ENCODE data around the gene LRFN2. TPM values are rescaled to one million over a fixed set of nuclear protein-coding genes. Genes with fewer than 3 reads are reported as not detected.

LRFN2 gene
- total RNA-seq, 1 donor from 2014 or later: not detected

DNA sequence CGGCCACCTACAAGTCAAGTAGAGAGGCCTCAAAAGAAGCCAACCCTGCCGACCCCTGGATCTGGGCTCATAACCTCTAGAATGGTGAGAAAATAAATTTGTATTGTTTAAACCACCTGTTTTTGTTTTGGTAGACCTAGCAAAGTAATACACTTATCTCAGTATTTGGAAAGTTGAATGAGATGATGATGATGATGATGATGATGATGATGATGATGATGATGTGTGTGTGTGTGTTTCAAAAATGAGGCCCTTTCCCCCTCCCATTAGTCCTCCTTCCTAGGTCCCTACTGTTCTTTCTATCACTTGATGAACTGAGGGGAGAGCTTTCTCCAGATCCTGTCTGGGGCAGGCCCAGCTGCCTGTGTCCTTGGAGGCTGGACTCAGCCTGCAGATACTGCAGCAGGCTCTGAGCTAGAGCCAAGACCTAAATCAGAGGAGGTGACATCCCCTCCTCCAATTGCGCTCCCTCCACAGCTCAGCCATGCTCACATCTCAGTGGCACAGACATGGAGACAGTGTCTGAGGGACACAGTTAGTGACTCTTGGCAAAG lies 120.1 kb downstream of the LRFN2 start:
- no peak overlapping the region for H3K4me3 ChIP-seq
- TF ChIP-seq, protein P1, sequence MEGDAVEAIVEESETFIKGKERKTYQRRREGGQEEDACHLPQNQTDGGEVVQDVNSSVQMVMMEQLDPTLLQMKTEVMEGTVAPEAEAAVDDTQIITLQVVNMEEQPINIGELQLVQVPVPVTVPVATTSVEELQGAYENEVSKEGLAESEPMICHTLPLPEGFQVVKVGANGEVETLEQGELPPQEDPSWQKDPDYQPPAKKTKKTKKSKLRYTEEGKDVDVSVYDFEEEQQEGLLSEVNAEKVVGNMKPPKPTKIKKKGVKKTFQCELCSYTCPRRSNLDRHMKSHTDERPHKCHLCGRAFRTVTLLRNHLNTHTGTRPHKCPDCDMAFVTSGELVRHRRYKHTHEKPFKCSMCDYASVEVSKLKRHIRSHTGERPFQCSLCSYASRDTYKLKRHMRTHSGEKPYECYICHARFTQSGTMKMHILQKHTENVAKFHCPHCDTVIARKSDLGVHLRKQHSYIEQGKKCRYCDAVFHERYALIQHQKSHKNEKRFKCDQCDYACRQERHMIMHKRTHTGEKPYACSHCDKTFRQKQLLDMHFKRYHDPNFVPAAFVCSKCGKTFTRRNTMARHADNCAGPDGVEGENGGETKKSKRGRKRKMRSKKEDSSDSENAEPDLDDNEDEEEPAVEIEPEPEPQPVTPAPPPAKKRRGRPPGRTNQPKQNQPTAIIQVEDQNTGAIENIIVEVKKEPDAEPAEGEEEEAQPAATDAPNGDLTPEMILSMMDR (IDR thresholded peaks at IDR 0.05): no peak
- TF ChIP-seq POLR2AphosphoS5 (IDR thresholded peaks at IDR 0.05; ENCODE audit: insufficient read depth in 1 of 2, low read depth in 1 of 2): no peak
- no peak for TF ChIP-seq POLR2A (IDR thresholded peaks at IDR 0.05)
- DNase-seq (ENCODE audit: extremely low spot score in 2 of 2): no peak
- intact Hi-C loops (cut with DNase I): no loop called here
- H3K4me1 ChIP-seq: no peaks in the 10 kb centered on the region
- H3K9me3 ChIP-seq: no peaks in the 10 kb centered on the region
- no peaks in the 10 kb centered on the region for H3K36me3 ChIP-seq
- H3K27ac ChIP-seq: no peak overlapping the region
- no peaks in the 10 kb centered on the region for H3K27me3 ChIP-seq

DNA sequence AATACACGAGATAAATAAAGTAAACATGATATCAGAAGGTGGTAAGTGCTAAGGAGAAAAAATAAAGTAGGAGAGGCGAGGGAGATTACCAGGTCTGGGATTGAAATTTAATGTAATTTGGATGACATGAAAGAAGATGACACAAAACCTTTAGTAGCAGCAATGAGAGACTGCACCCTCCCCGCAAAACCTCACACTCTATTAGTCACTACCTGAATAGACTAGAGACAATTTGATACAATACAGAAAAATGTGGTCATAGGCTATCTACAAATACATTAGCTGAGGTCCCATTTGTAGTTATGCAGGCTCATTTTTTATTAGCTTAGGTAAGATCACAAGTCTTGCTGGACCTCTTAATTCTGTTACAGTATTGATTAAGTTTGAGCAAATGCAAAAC lies 125.5 kb downstream of the LRFN2 start:
- TF ChIP-seq, protein P1 (IDR thresholded peaks at IDR 0.05): no peak
- TF ChIP-seq POLR2AphosphoS5 (IDR thresholded peaks at IDR 0.05; ENCODE audit: insufficient read depth in 1 of 2, low read depth in 1 of 2) (no peak), POLR2A (IDR thresholded peaks at IDR 0.05) (no peak)
- Histone ChIP-seq H3K27me3 (no peaks in the 10 kb centered on the region), H3K27ac (no peak overlapping the region), H3K4me1 (no peaks in the 10 kb centered on the region), H3K4me3 (no peak overlapping the region), H3K9me3 (no peaks in the 10 kb centered on the region), H3K36me3 (no peaks in the 10 kb centered on the region)
- DNase-seq (ENCODE audit: extremely low spot score in 2 of 2): no peak
- intact Hi-C loops (cut with DNase I): no loop called here

DNA sequence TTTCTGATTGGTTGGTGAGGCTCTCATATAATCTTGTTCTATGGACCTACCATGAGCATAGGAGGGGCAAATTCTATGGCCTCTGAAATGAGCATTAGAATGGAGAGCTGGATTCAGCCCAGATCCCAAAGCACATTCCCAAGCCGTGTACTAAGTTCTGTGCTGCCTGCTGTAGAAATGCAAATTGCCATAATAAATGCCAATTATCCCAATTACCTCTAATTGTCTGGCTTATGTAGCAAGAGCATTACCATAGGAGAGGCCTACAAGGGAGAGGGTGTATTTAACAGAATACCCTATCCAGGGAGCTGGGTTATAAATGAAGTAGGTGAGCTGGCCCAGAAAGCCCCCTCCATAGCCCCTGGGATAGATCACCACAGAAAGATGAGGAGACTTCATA lies 126.8 kb downstream of the LRFN2 start:
- Histone ChIP-seq H3K4me3 (no peak overlapping the region), H3K4me1 (no peaks in the 10 kb centered on the region), H3K27me3 (no peaks in the 10 kb centered on the region), H3K9me3 (no peaks in the 10 kb centered on the region), H3K36me3 (no peaks in the 10 kb centered on the region), H3K27ac (no peak overlapping the region)
- TF ChIP-seq POLR2AphosphoS5 (IDR thresholded peaks at IDR 0.05; ENCODE audit: insufficient read depth in 1 of 2, low read depth in 1 of 2) (no peak), POLR2A (IDR thresholded peaks at IDR 0.05) (no peak)
- TF ChIP-seq, protein P1 (IDR thresholded peaks at IDR 0.05): no peak
- intact Hi-C loops (cut with DNase I): no loop called here
- no peak for DNase-seq (ENCODE audit: extremely low spot score in 2 of 2)

DNA sequence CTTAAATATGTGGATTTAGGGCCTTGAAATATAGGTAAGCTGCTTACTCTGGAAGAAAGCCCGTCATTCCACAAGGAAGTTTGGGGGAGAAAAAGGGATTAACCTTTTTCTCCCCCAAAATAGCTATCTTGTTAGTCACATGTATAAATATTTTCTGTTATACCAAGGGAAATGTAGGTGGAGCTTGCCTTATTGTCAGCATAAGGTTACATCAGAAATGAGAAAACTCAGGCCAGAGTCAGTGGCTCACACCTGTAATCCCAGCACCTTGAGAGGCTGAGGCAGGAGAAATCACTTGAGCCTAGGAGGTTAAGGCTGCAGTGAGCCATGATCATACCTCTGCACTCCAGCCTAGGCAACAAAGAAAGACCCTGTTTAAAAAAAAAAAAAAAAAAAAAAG lies 129.9 kb downstream of the LRFN2 start:
- no peaks in the 10 kb centered on the region for H3K4me1 ChIP-seq
- TF ChIP-seq, protein P1 (IDR thresholded peaks at IDR 0.05): no peak
- no peak for TF ChIP-seq POLR2A (IDR thresholded peaks at IDR 0.05)
- no peak for TF ChIP-seq POLR2AphosphoS5 (IDR thresholded peaks at IDR 0.05; ENCODE audit: insufficient read depth in 1 of 2, low read depth in 1 of 2)
- intact Hi-C loops (cut with DNase I): no loop called here
- H3K27me3 ChIP-seq: no peaks in the 10 kb centered on the region
- DNase-seq (ENCODE audit: extremely low spot score in 2 of 2): no peak
- no peaks in the 10 kb centered on the region for H3K36me3 ChIP-seq
- no peak overlapping the region for H3K4me3 ChIP-seq
- H3K9me3 ChIP-seq: no peaks in the 10 kb centered on the region
- no peak overlapping the region for H3K27ac ChIP-seq

DNA sequence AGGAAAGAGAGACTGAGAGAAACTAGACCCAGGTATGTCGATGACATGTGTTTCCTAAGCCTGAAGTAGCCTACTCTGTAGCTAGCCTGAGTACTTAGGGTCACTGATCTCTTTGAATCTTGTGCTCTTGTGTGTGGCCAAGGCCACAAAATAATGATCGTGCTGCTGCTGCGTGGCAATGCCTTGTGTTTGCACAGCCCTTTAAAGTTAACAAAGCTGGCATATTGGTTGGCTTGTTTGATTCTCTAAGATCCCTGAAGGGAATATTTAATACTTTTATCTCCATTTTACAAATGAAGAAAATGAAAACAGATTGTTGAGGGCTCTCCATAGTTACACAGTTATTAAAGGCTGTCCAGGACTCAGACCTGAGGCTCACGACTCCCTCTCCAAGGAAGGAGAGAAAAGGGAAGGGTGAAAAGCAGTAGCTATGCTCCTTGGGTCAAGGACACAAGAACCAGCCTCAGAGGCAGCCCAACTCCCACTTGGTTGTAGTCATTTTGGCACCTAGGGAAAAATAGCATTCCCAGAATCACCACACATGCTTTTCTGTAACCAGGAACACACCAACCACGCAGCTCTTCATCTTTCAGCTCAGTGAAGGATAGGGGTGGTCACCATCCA lies 130.7 kb downstream of the LRFN2 start:
- TF ChIP-seq, protein P1 (IDR thresholded peaks at IDR 0.05): no peak
- TF ChIP-seq POLR2AphosphoS5 (IDR thresholded peaks at IDR 0.05; ENCODE audit: insufficient read depth in 1 of 2, low read depth in 1 of 2): no peak
- no peak for TF ChIP-seq POLR2A (IDR thresholded peaks at IDR 0.05)
- no peaks in the 10 kb centered on the region for H3K9me3 ChIP-seq
- no peaks in the 10 kb centered on the region for H3K27me3 ChIP-seq
- no peak overlapping the region for H3K4me3 ChIP-seq
- H3K36me3 ChIP-seq: no peaks in the 10 kb centered on the region
- no peaks in the 10 kb centered on the region for H3K4me1 ChIP-seq
- H3K27ac ChIP-seq: no peak overlapping the region
- intact Hi-C loops (cut with DNase I): no loop called here
- no peak for DNase-seq (ENCODE audit: extremely low spot score in 2 of 2)
